OCI-LY3 (cell line): Measurements from ENCODE around the gene EGR4.

Experiments
- CTCF ChIP-seq: fragments of 200-600, 300-600 bp; sonication (generic); IDR thresholded peaks from 2 replicates; pipeline ENCODE4 v1.5.1; 2014; ENCODE audit warnings: antibody characterized with exemption, low read length, low read depth
- EZH2phosphoT487 ChIP-seq: fragments of 200-600 bp; shearing (Covaris generic); IDR thresholded peaks from 2 replicates; pipeline ENCODE4 v1.6.1; 2018; ENCODE audit warnings: antibody characterized with exemption, mixed run types, low read depth

GRCh38 chr2:73339201-73339600 is 45.9 kb upstream of the EGR4 start:
- TF ChIP-seq CTCF (no peak), EZH2phosphoT487 (no peak)
